IPS-11a (cell line): ENCODE measurements around the gene ZRSR2.

Source experiments
- H3K4me3 ChIP-seq: one replicate; pipeline ENCODE4 v1.5.1; 2013; ENCODE audit warnings: low read depth, low read length, control low read depth

The ZRSR2 gene

GRCh38 chrX:15848576-15848975, 58.3 kb downstream of the ZRSR2 start:
- no peak overlapping the region for H3K4me3 ChIP-seq

GRCh38 chrX:15849555-15849954, 59.3 kb downstream of the ZRSR2 start:
- no peak overlapping the region for H3K4me3 ChIP-seq

- H3K4me3 ChIP-seq = peak overlapping the region; percentile 82
Measured at GRCh38 chrX:15853586-15854079, 63.3 kb downstream of the ZRSR2 start.

- peak overlapping the region; percentile 82 for H3K4me3 ChIP-seq
Measured at GRCh38 chrX:15854080-15854655, 63.9 kb downstream of the ZRSR2 start.

- peak within 1 kb of the TSS; percentile 82 for H3K4me3 ChIP-seq
Measured at GRCh38 chrX:15854712-15855567, 64.7 kb downstream of the ZRSR2 start, which contains the start of gene AP1S2. TSS of gene AP1S2 (minus strand) at chrX:15854813. CDS start at chrX:15852524, 2,289 bp downstream.

GRCh38 chrX:15855568-15856221, 65.4 kb downstream of the ZRSR2 start:
- H3K4me3 ChIP-seq = peak overlapping the region; percentile 64

- no peak overlapping the region for H3K4me3 ChIP-seq
Measured at GRCh38 chrX:15856222-15856587, 65.9 kb downstream of the ZRSR2 start.

GRCh38 chrX:15856636-15857035, 66.4 kb downstream of the ZRSR2 start:
- no peak overlapping the region for H3K4me3 ChIP-seq

GRCh38 chrX:15858051-15858450, 67.8 kb downstream of the ZRSR2 start:
- no peak overlapping the region for H3K4me3 ChIP-seq

- H3K4me3 ChIP-seq = no peak overlapping the region
Measured at GRCh38 chrX:15860921-15861320, 70.6 kb downstream of the ZRSR2 start.

GRCh38 chrX:15864023-15864422, 73.7 kb downstream of the ZRSR2 start:
- no peak overlapping the region for H3K4me3 ChIP-seq

- H3K4me3 ChIP-seq = no peak overlapping the region
Measured at GRCh38 chrX:15864629-15865028, 74.3 kb downstream of the ZRSR2 start.

- H3K4me3 ChIP-seq = no peak overlapping the region
Measured at GRCh38 chrX:15866147-15866546, 75.9 kb downstream of the ZRSR2 start.

GRCh38 chrX:15869695-15870094, 79.4 kb downstream of the ZRSR2 start:
- no peak overlapping the region for H3K4me3 ChIP-seq

- H3K4me3 ChIP-seq = no peak overlapping the region
Measured at GRCh38 chrX:15870310-15870709, 80.0 kb downstream of the ZRSR2 start.
